RWPE2 (cell line): ENCODE measurements around the gene LRR1.

Source experiments
- ATAC-seq: fragments of 200-7000 bp; cut with Tn5 transposase; 3 replicates; pipeline ENCODE4 v1.9.1; 2021; ENCODE audit warnings: low read depth
- DNase-seq: peaks from one replicate; pipeline ENCODE4 v3.0.0-alpha.2; 2020; ENCODE audit warnings: low spot score
- H3K27ac ChIP-seq: fragments of 450-650 bp; 2 replicates; pipeline ENCODE4 v1.5.1; 2017; ENCODE audit warnings: mild to moderate bottlenecking; ENCODE audit not compliant: poor library complexity, severe bottlenecking
- H3K27me3 ChIP-seq: fragments of 250-450 bp; sonication (Bioruptor Pico); 2 replicates; pipeline ENCODE4 v1.5.1; 2021; ENCODE audit warnings: mild to moderate bottlenecking, moderate library complexity; ENCODE audit not compliant: insufficient read depth, poor library complexity, severe bottlenecking
- H3K36me3 ChIP-seq: fragments of 250-450 bp; sonication (Bioruptor Pico); 2 replicates; pipeline ENCODE4 v1.5.1; 2020; ENCODE audit warnings: low read depth, mild to moderate bottlenecking, moderate library complexity
- H3K4me1 ChIP-seq: fragments of 250-450 bp; sonication (Bioruptor Pico); 2 replicates; pipeline ENCODE4 v1.5.1; 2021; ENCODE audit warnings: mild to moderate bottlenecking, moderate library complexity; ENCODE audit not compliant: insufficient read depth, poor library complexity, severe bottlenecking
- H3K4me3 ChIP-seq: fragments of 250-450 bp; sonication (Bioruptor Pico); 2 replicates; pipeline ENCODE4 v1.5.1; 2021; ENCODE audit warnings: mild to moderate bottlenecking, moderate library complexity; ENCODE audit not compliant: severe bottlenecking
- H3K9me3 ChIP-seq: fragments of 250-450 bp; sonication (Bioruptor Pico); 2 replicates; pipeline ENCODE4 v1.5.1; 2021; ENCODE audit warnings: mild to moderate bottlenecking, moderate library complexity; ENCODE audit not compliant: severe bottlenecking
- TF ChIP-seq, protein P1 (sequence below): fragments of 450-650 bp; IDR thresholded peaks from one replicate; pipeline ENCODE4 v1.5.1; 2017; ENCODE audit warnings: mild to moderate bottlenecking, moderate library complexity; ENCODE audit not compliant: poor library complexity, severe bottlenecking

The LRR1 gene

DNA sequence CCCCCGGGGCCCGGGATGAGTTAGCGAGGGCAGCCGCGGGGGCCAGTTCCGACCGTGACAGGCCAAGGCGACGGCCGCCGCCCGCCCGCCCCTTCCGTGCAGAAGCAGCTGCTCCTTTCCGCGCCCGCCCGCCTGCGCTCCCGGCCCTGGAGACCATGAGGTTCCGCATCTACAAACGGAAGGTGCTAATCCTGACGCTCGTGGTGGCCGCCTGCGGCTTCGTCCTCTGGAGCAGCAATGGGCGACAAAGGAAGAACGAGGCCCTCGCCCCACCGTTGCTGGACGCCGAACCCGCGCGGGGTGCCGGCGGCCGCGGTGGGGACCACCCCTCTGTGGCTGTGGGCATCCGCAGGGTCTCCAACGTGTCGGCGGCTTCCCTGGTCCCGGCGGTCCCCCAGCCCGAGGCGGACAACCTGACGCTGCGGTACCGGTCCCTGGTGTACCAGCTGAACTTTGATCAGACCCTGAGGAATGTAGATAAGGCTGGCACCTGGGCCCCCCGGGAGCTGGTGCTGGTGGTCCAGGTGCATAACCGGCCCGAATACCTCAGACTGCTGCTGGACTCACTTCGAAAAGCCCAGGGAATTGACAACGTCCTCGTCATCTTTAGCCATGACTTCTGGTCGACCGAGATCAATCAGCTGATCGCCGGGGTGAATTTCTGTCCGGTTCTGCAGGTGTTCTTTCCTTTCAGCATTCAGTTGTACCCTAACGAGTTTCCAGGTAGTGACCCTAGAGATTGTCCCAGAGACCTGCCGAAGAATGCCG, 22.6 kb downstream of the LRR1 start:
- no peaks in the 10 kb centered on the region for H3K9me3 ChIP-seq
- no peaks in the 10 kb centered on the region for H3K27me3 ChIP-seq
- peak overlapping the region; percentile 81 for H3K27ac ChIP-seq
- peaks cover 66% of the 10 kb centered on the region for H3K36me3 ChIP-seq
- peak; percentile 80 for DNase-seq
- TF ChIP-seq, protein P1, sequence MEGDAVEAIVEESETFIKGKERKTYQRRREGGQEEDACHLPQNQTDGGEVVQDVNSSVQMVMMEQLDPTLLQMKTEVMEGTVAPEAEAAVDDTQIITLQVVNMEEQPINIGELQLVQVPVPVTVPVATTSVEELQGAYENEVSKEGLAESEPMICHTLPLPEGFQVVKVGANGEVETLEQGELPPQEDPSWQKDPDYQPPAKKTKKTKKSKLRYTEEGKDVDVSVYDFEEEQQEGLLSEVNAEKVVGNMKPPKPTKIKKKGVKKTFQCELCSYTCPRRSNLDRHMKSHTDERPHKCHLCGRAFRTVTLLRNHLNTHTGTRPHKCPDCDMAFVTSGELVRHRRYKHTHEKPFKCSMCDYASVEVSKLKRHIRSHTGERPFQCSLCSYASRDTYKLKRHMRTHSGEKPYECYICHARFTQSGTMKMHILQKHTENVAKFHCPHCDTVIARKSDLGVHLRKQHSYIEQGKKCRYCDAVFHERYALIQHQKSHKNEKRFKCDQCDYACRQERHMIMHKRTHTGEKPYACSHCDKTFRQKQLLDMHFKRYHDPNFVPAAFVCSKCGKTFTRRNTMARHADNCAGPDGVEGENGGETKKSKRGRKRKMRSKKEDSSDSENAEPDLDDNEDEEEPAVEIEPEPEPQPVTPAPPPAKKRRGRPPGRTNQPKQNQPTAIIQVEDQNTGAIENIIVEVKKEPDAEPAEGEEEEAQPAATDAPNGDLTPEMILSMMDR: peak; percentile 13
- peaks cover 34% of the 10 kb centered on the region for H3K4me1 ChIP-seq
- peak; percentile 22 for ATAC-seq
- H3K4me3 ChIP-seq: peak overlapping the region; percentile 76

DNA sequence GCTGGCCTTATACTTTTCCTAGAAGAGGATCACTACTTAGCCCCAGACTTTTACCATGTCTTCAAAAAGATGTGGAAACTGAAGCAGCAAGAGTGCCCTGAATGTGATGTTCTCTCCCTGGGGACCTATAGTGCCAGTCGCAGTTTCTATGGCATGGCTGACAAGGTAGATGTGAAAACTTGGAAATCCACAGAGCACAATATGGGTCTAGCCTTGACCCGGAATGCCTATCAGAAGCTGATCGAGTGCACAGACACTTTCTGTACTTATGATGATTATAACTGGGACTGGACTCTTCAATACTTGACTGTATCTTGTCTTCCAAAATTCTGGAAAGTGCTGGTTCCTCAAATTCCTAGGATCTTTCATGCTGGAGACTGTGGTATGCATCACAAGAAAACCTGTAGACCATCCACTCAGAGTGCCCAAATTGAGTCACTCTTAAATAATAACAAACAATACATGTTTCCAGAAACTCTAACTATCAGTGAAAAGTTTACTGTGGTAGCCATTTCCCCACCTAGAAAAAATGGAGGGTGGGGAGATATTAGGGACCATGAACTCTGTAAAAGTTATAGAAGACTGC, 23.4 kb downstream of the LRR1 start:
- Histone ChIP-seq H3K4me1 (peaks cover 31% of the 10 kb centered on the region), H3K36me3 (peaks cover 65% of the 10 kb centered on the region), H3K9me3 (no peaks in the 10 kb centered on the region), H3K27me3 (no peaks in the 10 kb centered on the region), H3K27ac (no peak overlapping the region), H3K4me3 (peak overlapping the region; percentile 76)
- TF ChIP-seq, protein P1: no peak
- no peak for DNase-seq
- no peak for ATAC-seq

DNA sequence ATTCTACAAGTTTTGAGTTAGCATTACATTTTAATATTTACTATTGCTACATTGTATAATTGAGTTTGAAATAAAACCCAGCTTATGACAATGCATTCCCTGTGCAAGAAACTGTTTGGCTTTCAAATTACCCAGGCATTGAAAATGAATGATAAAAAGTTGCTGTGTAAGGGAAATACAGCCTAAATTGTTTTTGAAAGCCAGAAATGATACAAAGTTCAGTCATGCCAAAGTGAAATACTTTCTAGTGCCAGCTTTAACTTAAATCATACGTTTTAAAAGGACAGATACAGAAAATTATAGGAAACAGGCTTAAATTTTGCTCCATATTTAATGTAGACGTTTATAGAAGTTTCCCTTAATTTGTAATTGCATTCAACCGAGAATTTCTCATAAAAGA, 24.6 kb downstream of the LRR1 start:
- peaks cover 65% of the 10 kb centered on the region for H3K36me3 ChIP-seq
- peak overlapping the region; percentile 47 for H3K27ac ChIP-seq

DNA sequence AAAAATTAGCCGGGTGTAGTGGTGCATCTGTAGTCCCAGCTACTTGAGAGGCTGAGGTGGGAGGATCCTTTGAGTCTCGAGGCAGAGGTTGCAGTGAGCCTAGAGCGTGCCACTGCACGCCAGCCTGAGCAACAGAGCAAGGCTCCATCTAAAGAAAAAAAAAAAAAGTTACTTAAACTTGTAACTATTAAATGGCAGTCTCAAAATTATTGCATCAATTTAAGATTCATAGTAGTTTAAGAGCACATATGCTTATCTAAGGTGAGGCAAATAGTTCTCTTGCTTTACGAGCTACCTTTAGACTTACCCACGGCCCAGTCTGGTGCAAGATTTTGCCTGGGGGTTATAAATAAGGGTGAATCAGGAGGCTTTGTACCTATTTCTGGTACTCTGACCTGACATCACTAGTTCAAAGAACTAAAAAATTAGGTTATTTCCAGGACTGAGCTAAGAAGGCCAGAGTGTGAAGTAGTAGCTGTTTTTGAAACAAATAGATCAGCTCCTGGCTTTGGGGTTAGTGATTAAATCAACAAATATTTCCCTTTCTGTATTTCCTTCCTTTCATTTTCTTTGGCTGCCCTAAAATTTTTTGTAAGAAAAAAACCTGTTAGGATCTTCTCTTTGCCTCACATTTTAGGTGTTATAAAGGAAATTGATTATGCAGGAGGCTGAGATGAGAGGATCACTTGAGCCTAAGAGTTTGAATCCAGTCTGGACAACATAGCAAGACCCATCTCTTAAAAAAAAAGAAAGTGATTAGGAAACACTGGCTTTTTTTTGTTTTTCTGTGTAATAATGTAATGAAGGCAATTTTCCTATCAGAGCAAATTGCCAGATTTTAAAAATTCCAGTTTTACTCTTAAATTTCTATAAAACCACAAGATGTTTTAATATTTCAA, 25.4 kb downstream of the LRR1 start:
- no peak overlapping the region for H3K4me3 ChIP-seq
- H3K36me3 ChIP-seq: peaks cover 57% of the 10 kb centered on the region
- H3K4me1 ChIP-seq: peaks cover 18% of the 10 kb centered on the region
- H3K27me3 ChIP-seq: no peaks in the 10 kb centered on the region
- TF ChIP-seq, protein P1: no peak
- H3K27ac ChIP-seq: peak overlapping the region; percentile 47
- DNase-seq (no peak), ATAC-seq (peak; percentile 29)
- no peaks in the 10 kb centered on the region for H3K9me3 ChIP-seq

More for the DNA sequence above, 24.6 kb downstream of the LRR1 start:
- no peak for DNase-seq
- no peaks in the 10 kb centered on the region for H3K27me3 ChIP-seq
- TF ChIP-seq, protein P1: no peak
- no peak for ATAC-seq
- no peaks in the 10 kb centered on the region for H3K9me3 ChIP-seq
- H3K4me1 ChIP-seq: peaks cover 21% of the 10 kb centered on the region
- H3K4me3 ChIP-seq: no peak overlapping the region
